Dermis blood vessel endothelial cell (primary cell): ENCODE data around the gene SNRNP25. TPM values are rescaled to one million over a fixed set of nuclear protein-coding genes. Genes with fewer than 3 reads are reported as not detected.

Experiments
- DNase-seq: peaks from one replicate; pipeline ENCODE4 v3.0.0; 2010
- total RNA-seq: library from RNA; depleted of rRNA; stranded (reverse); fragments of >200 nt; gene quantifications from 2 replicates; pipeline ENCODE4 v1.2.3, GENCODE V29; 2014

SNRNP25 gene
- total RNA-seq, 1 donor from 2014 or later, result 17.9 TPM

DNA sequence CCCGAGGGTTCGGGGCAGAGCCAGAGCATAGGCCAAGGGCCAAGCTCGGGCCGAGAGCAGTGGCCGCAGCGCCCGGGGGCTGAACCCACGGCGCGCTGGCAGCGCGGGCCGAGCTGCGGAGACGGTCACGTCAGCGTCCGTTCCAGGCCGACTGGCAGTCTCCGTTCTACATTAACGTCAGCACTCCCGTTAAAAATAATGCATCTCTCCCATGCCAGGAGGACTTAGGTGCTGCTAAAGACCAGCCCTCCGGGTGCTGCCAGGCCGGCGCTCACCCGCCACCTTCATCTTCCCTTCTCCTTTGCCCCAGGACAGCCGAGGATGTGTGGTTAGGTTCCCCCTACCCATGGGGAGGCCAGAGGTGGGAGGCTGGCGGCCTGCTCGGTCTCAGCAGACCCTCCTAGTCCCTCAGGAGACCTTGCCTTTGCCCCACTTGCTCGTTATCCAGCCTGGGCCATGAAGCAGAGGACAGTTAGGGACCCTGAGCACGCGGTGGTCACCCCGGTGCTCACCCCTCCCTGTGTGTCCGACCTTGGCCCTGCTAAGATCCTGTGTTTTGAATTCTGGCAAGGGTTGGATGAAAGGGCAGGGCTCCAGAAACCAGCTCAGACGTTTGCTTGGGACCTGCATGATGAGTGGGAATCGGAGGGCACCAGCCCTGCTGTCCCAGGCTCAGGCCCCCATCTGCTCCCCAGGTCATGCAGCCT lies 25.0 kb downstream of the SNRNP25 start:
- peak; percentile 60 for DNase-seq

- DNase-seq, result peak; percentile 85
These were observed 25.8 kb downstream of the SNRNP25 start for GRCh38 chr16:79151-80054.

DNA sequence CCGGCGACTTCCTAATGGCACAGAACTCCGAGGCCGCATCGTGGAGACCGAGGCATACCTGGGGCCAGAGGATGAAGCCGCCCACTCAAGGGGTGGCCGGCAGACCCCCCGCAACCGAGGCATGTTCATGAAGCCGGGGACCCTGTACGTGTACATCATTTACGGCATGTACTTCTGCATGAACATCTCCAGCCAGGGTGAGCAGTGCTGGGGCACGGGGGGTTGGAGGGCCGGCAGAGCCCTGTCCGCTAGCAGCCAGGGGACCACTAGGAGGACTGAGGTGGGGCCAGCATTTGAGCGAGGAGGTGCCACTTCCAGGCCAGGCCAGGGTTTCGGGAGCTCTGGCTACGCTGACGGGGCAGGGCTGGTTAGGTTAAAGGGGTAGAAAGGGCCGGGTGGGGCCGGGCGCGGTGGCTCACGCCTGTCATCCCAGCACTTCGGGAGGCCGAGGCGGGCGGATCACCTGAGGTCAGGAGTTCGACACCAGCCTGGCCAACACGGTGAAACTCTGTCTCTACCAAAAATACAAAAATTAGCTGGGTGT lies 29.5 kb downstream of the SNRNP25 start:
- DNase-seq, result no peak

DNA sequence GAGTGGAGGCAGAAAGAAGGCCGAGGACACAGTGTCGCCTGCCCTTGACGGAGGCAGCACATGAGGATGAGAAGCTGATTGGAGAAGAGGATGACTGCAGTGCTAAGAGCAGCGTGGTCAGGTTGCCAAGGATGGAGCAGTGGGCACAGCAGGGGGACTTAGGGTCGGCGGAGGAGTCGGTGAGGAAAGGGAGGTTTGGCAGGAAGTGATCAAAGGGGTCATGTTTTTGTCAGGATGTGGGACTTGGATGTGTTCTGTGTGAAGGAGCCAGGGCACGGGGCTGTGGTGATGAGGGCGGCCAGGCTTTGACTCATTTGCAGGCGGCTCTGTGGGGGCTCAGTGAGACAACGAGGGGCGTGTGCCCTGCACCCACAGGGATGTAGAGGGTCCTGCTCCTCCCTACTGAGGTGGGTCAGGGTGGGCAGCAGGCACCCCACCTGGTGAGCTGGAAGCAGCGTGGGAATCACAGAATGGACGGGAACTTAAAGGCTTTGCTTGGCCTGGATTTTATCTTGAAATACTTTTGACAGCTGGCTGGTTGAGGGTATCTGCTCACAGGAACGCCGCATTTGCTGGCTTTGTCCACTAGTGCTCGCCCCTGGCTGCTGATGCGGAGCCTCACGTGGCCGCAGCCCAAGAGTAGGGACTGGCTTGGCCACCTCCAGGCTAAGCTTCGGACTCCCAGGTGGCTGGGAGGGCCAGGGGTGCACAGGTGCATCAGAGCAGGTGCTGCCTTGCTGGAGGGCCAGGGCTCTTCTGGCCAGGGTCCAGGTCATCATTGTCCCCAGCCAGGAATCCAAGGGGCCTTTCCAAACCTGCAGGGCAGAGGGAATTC lies 30.4 kb downstream of the SNRNP25 start:
- peak; percentile 57 for DNase-seq

GRCh38 chr16:84718-85406 lies 31.2 kb downstream of the SNRNP25 start:
- peak; percentile 97 for DNase-seq

DNA sequence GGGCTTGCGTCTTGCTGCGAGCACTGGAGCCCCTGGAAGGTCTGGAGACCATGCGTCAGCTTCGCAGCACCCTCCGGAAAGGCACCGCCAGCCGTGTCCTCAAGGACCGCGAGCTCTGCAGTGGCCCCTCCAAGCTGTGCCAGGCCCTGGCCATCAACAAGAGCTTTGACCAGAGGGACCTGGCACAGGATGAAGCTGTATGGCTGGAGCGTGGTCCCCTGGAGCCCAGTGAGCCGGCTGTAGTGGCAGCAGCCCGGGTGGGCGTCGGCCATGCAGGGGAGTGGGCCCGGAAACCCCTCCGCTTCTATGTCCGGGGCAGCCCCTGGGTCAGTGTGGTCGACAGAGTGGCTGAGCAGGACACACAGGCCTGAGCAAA lies 31.8 kb downstream of the SNRNP25 start:
- no peak for DNase-seq

DNA sequence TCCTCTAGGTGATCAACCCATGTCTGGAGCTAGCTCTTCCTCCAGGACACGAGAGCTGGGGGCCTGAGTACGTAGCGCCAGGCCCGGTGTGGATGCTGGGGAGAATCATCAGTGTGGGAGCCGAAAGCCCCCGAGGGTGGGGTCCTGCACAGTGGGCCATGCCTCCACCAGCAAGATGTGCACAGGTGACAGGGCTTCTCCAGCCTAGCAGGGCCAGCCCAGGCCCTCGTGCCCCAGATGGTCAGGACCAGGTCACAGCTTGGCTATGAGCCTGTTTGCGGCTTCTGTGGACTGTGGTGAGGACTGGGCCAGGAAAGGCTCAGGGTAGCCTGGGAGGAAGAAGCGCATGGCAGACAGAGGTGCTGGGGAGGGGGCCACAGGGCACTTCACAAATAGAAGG lies 32.2 kb downstream of the SNRNP25 start:
- no peak for DNase-seq

DNA sequence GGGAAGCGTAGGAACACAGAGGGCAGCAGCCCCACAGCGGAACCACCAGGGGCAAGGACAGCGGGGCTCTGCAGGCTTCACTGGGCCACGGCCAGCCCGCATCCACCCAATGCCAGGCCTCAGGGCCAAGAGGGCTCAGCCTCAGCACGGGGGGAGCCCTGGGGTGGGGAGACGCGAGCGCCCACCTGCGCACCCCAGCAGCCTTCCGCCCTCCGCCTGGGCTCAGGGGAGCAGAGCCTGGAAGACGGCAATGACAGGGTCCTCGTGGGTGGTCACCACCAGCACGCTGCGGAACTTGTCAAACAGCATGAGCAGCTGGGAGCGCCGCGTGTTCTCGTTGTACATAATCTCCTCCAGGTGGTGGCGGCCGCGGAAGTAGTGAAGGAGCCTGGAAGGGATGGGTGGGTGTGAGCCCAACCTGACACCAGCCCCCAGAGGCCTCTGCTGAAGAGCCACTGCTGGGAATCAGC lies 32.9 kb downstream of the SNRNP25 start:
- no peak for DNase-seq

- DNase-seq, result no peak
These were observed 35.0 kb downstream of the SNRNP25 start for GRCh38 chr16:88613-89012.

DNA sequence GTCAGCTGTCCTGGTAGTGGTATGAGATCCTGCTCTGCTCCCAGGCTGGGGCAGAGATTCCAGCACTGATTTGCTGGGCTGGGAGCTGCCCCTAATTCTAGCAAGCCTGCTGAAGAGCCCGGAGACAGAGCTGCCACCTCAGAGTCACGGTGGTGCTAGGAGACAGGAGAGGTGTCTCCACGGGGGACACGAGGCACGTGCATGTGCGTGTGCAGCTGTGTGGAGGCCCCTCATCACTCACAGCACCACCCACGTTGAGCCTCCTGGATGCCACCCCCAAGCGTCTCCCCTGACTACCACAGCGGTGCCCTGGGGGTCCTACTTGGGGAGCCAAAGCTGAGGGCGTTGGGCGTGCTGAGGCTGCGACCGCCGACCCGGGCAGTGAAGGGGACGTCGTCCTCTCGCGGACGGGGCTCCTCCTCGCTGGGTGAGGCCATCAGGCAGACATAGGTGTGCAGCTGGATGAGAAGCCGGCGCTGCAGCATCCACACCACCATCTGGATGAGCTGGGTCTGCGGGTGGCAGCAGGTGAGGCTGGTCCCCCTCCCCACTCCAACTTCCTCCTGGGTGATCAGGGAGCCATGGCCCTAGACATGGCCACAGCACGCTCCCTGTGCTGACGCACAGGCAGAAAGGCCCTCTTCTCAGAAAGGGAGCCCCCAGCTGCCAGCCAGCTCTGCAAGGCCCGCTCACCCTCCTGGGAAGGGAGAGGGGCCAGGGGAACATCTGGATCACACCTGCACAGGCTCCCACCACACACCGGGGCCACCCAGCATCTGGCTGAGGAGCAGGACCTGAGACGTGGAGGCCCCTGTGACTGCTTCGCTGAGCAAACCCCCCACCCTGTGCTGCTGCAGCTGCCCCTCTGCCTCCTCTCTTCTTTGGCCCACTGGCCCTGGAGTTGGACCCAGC lies 36.0 kb downstream of the SNRNP25 start:
- no peak for DNase-seq

GRCh38 chr16:91484-91883 lies 37.9 kb downstream of the SNRNP25 start:
- no peak for DNase-seq

- no peak for DNase-seq
These were observed 39.1 kb downstream of the SNRNP25 start for GRCh38 chr16:92431-93339.

GRCh38 chr16:94918-95265 lies 41.3 kb downstream of the SNRNP25 start:
- DNase-seq, result no peak

GRCh38 chr16:96935-97381 lies 43.3 kb downstream of the SNRNP25 start:
- peak; percentile 94 for DNase-seq

- no peak for DNase-seq
These were observed 44.2 kb downstream of the SNRNP25 start for GRCh38 chr16:97822-98221.

GRCh38 chr16:100989-101388 lies 47.4 kb downstream of the SNRNP25 start:
- no peak for DNase-seq

- no peak for DNase-seq
These were observed 48.0 kb downstream of the SNRNP25 start for GRCh38 chr16:101586-101985.

- peak; percentile 52 for DNase-seq
These were observed 48.6 kb downstream of the SNRNP25 start for GRCh38 chr16:102060-102855.

DNA sequence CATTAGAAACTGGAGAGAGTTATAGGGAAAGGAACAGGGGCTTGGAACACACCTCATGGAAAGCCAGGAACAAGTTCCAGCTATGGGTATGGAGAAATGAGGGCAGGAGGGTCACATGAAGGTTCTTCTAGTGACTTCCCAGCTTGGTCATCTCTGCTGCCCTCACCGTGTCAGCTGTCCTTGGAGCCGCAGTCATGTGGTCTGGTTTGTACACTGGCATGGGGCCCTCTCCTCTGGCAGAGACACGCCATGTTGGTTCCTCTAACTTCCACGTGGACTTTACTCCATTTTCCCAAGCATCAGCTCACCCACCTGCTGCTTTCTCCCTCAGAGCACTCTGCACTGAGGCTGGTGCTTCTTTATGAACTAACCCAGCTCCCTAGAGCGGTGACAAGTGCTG lies 50.7 kb downstream of the SNRNP25 start:
- no peak for DNase-seq
